Pancreas (tissue), 10 donors: Measurements from ENCODE around the gene SLC32A1. TPM values are rescaled to one million over a fixed set of nuclear protein-coding genes. Genes with fewer than 3 reads are reported as not detected.
A peak's percentile ranks its signal among the peaks of the same experiment; 100 is the strongest.

ENCODE experiments used
- ATAC-seq, 4 donors: fragments of 200-7000 bp; cut with Tn5 transposase; one replicate each; pipeline versions ENCODE4 v1.8.0 to v1.9.1; 2020; ENCODE audit warnings: mild to moderate bottlenecking in 4 of 4, moderate library complexity in 4 of 4
- DNase-seq, 6 donors: peaks; one replicate each; pipeline ENCODE4 v3.0.0-alpha.2; 2020
- FAIRE-seq: peaks from 2 replicates; lab custom pipeline; 2012; peaks lifted over from hg19 to GRCh38; lab: Jason Lieb, UNC
- H3K27ac ChIP-seq, 4 donors: fragments of 200-600 bp; sonication (generic); 1 replicate in 3 of 4; 2 replicates in 1 of 4; pipeline versions ENCODE4 v1.5.0 to v1.8.0; 2020
- H3K27me3 ChIP-seq, 4 donors: fragments of 200-600 bp; one replicate each; pipeline ENCODE4 v1.8.0; 2021
- H3K36me3 ChIP-seq, 3 donors: fragments of 200-600 bp; sonication (generic) in 1 of 3; one replicate each; pipeline versions ENCODE4 v1.5.0 to v1.8.0; 2020 to 2021
- H3K4me1 ChIP-seq, 3 donors: fragments of 200-600 bp; one replicate each; pipeline ENCODE4 v1.8.0; 2021
- H3K4me3 ChIP-seq, 4 donors: fragments of 200-600 bp; sonication (generic) in 2 of 4; one replicate each; pipeline versions ENCODE4 v1.5.0 to v1.8.0; 2020 to 2021
- H3K9me3 ChIP-seq, 4 donors: fragments of 200-600 bp; one replicate each; pipeline ENCODE4 v1.8.0; 2021
- CTCF ChIP-seq, 4 donors: fragments of 200-600 bp; sonication (generic) in 3 of 4; IDR thresholded peaks; one replicate each; pipeline versions ENCODE4 v1.5.0 to v1.8.0; 2021; ENCODE audit warnings: antibody characterized with exemption in 4 of 4
- WGBS, 2 donors: extraction: QIAGEN DNeasy Blood & Tissue Kit; methylation state at CpG; one replicate each; pipeline ENCODE4 v1.1.7; 2013; 5-methylcytosine and 5-hydroxymethylcytosine counted together
- intact Hi-C, 3 donors: fragments of 100-400 bp; cut with DNase I; formaldehyde crosslinking; loops; one replicate each; pipeline versions ENCODE4 v1.11.1 to v1.14.2; 2022
- polyA plus RNA-seq, 2 donors: library from polyadenylated mRNA; stranded (reverse); fragments of 200-250 nt; gene quantifications; one replicate each; pipeline ENCODE4 v1.2.3, GENCODE V29; 2013
- total RNA-seq, 6 donors: library from RNA; stranded (reverse); fragmentation: NEBNext Ultra II Directional in 4 of 6; extraction: Animal tissue kit (Norgen Biotek cat#: 25700) in 4 of 6; gene quantifications; one replicate each; pipeline versions ENCODE4 v1.2.1 to v1.2.4, GENCODE V29; 2021 to 2023
- donor health status: healthy with polysubstance abuse.
- donor health status: DM: no; HTN: no; CAD: no; lungs with moderate emphysema.
- donor health status: DM: no; HTN: no; CAD: no.
- donor health status: control.
- donor health status: control.
- donor health status: Bipolar disorder and iron deficiency.
- donor health status: DM: yes; HTN: yes; CAD: no.
- donor health status: DM: no; HTN: no; CAD: no.
- donor health status: DM: no; HTN: no; CAD: no.
- donor health status: DM: yes; HTN: yes; CAD: no.

SLC32A1 gene
- total and polyA plus RNA-seq, 8 donors, result not detected

DNA sequence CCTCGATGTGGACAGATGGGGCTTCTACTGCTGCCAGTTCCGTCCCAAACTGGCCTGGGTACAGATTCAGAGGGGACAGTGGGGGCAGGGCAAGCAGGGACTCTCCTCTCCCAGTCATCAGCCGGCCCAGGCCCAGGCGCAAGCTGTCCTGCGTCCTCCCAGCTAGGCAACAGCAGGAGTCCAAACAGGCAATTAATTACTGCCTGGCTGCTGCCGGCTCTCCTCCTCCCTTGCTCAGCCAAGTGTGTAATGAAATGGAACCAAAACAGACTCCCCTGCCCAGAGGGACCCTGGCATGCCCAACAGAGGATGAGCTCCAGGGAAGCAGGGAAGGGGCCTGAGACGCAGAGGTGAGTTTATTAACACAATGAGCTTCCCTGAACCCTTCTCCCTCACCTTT, 17.8 kb upstream of the SLC32A1 start:
- H3K36me3 ChIP-seq, result no peaks in the 10 kb centered on the region
- DNase-seq (no peak), FAIRE-seq (no peak)

GRCh38 chr20:38714308-38714707, 10.0 kb upstream of the SLC32A1 start:
- H3K27me3 ChIP-seq, result no peaks in the 10 kb centered on the region
- FAIRE-seq, result no peak
- no peak for TF ChIP-seq CTCF (IDR thresholded peaks at IDR 0.05)

More for the DNA sequence above, 17.8 kb upstream of the SLC32A1 start:
- Histone ChIP-seq H3K27ac (no peak overlapping the region), H3K4me3 (no peak overlapping the region), H3K9me3 (no peaks in the 10 kb centered on the region), H3K4me1 (no peaks in the 10 kb centered on the region), H3K27me3 (no peaks in the 10 kb centered on the region)
- WGBS, 2 donors, result 19 to 24% methylated on average over 7 of the region's 7 CpGs
- peak in 2 of 4 donors; percentile 35 to 56 for ATAC-seq
- TF ChIP-seq CTCF (IDR thresholded peaks at IDR 0.05), result no peak
- intact Hi-C loops, result no loop called here

GRCh38 chr20:38715646-38716045, 8.6 kb upstream of the SLC32A1 start:
- Histone ChIP-seq H3K27ac (no peak overlapping the region), H3K4me3 (no peak overlapping the region), H3K27me3 (no peaks in the 10 kb centered on the region), H3K9me3 (no peaks in the 10 kb centered on the region), H3K36me3 (no peaks in the 10 kb centered on the region), H3K4me1 (no peaks in the 10 kb centered on the region)
- TF ChIP-seq CTCF (IDR thresholded peaks at IDR 0.05), result no peak
- intact Hi-C loops, result no loop called here
- FAIRE-seq, result no peak
- DNase-seq, result no peak
- ATAC-seq, result no peak
- 31 to 39% methylated on average over 10 of the region's 10 CpGs for WGBS, 2 donors

More at GRCh38 chr20:38714308-38714707, 10.0 kb upstream of the SLC32A1 start:
- H3K4me3 ChIP-seq, result no peak overlapping the region
- no peaks in the 10 kb centered on the region for H3K9me3 ChIP-seq
- H3K27ac ChIP-seq, result no peak overlapping the region
- H3K4me1 ChIP-seq, result no peaks in the 10 kb centered on the region
- WGBS, 2 donors, result 19 to 27% methylated on average over 6 of the region's 6 CpGs
- DNase-seq (no peak), ATAC-seq (no peak)
- intact Hi-C loops, result no loop called here
- no peaks in the 10 kb centered on the region for H3K36me3 ChIP-seq

- H3K9me3 ChIP-seq, result no peaks in the 10 kb centered on the region
- TF ChIP-seq CTCF (IDR thresholded peaks at IDR 0.05), result no peak
- H3K4me1 ChIP-seq, result no peaks in the 10 kb centered on the region
- DNase-seq, result no peak
- H3K4me3 ChIP-seq, result no peak overlapping the region
- ATAC-seq, result no peak
- intact Hi-C loops, result no loop called here
- H3K27ac ChIP-seq, result no peak overlapping the region
- H3K27me3 ChIP-seq, result peaks cover 0 to 39% (median 16%) of the 10 kb centered on the region in 4 donors
- no peaks in the 10 kb centered on the region for H3K36me3 ChIP-seq
- WGBS, 2 donors, result 3 to 4% methylated on average over 7 of the region's 7 CpGs
- no peak for FAIRE-seq
Measured at GRCh38 chr20:38722683-38723016, 1.6 kb upstream of the SLC32A1 start.

DNA sequence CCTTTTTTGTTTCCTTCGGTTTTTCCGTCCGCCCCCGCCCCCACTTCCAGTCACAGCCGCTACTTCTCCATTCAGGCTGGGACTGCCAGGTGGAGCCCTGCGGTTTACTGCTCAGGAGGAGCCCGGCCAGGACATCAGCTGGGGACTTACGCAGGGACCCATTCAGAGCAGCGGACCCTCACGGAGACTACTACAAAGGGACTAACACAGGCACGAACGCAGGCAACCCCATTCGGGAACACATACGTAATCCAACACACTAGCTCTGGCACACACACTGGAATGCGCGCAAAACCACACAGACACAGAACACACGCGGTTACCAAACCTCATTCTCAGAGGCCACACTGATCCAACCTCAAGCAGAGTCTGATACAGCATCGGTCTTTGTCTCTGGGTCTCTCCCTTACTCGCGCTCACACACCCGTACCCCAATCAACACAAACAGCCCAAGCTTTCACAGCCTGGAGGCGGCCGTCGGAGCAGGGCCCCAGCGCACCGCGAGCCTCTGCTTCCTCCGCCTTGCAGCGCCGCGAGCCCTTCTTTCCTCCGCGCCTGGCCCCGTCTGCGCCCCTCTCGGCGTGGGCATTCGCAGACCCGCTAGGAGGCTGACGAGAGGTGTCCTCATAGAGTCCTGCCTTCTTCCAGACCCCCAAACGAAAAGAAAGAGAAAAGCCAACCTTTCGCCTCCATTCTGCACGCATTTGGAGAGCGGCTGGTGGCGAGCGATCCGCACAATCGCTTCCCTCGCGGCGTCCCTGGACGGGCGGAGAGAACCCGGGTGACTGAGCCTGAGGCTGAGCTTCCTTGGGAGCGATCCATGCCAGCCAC, 1.1 kb upstream of the SLC32A1 start:
- H3K27me3 ChIP-seq, result peaks cover 0 to 44% (median 18%) of the 10 kb centered on the region in 4 donors

More for the DNA sequence above, 1.1 kb upstream of the SLC32A1 start:
- no peak overlapping the region for H3K27ac ChIP-seq
- H3K36me3 ChIP-seq, result no peaks in the 10 kb centered on the region
- DNase-seq (no peak), FAIRE-seq (no peak), ATAC-seq (no peak)
- WGBS, 2 donors, result 2 to 3% methylated on average over 53 to 56 of the region's 56 CpGs
- H3K9me3 ChIP-seq, result no peaks in the 10 kb centered on the region
- TF ChIP-seq CTCF (IDR thresholded peaks at IDR 0.05), result no peak
- intact Hi-C loops, result no loop called here
- H3K4me1 ChIP-seq, result no peaks in the 10 kb centered on the region
- H3K4me3 ChIP-seq, result no peak overlapping the region
